Erythroblast (primary cell): ENCODE results near the gene DDX55.
"Not testable (repeated sequence)": the region's sequence is repeated elsewhere in the genome, so short reads cannot be mapped to it uniquely, and the experiment has no call there.

ENCODE experiments used
- DNase-seq, 2 experiments: peaks; one replicate each; lab custom pipeline; 2025; lab: John Stamatoyannopoulos, UW
- GATA1 ChIP-seq: IDR thresholded peaks from 2 replicates; pipeline ENCODE4 v1.6.1; 2011; ENCODE audit warnings: low read depth, mild to moderate bottlenecking, control low read depth, low read length, moderate library complexity
- POLR2A ChIP-seq: IDR thresholded peaks from 2 replicates; pipeline ENCODE4 v1.6.1; 2011; ENCODE audit warnings: mild to moderate bottlenecking, low read length

Gene DDX55

DNA sequence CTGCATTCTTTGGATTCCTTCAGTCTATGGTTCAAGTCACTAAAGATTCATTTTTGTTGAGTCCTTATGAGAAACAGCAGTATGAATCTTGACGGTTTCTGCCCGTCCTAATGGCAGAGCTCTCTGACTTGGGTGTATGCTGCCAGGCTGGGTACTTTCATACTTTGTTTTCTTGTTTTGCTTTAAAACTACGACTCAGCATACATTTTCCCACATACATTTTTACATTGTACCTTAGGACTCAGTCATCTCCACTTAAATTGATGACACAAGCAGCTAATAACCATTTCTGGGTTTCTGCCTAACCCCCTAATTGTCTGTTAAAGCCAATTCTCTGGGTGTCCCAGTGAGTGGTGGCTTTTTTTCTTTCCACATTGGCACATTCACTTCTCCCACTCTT, 4.8 kb upstream of the DDX55 start:
- no peak for TF ChIP-seq GATA1
- no peak for DNase-seq

GRCh38 chr12:123598522-123598921, 3.4 kb upstream of the DDX55 start:
- TF ChIP-seq GATA1 (no peak), POLR2A (no peak)
- no peak for DNase-seq

DNA sequence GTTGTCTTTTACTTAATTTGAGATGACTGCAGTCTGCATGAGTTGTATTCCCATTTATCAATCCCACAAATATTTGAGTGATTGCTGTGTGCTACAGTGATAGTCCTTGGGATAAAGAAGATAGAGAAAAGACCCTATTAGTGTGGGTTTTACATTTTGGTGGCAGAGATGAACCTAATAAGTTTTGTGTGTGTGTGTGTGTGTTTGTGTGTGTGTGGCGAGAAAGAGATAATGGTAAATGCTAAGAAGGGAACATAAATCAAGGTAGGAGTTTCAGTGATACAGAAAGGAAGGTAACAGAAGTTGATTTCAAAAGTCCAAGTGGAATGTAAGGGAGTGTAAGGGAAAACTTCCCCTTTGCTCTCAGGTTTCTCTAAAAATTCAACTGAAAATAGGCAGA, 2.6 kb upstream of the DDX55 start:
- TF ChIP-seq POLR2A, result no peak
- TF ChIP-seq GATA1, result no peak
- no peak for DNase-seq

DNA sequence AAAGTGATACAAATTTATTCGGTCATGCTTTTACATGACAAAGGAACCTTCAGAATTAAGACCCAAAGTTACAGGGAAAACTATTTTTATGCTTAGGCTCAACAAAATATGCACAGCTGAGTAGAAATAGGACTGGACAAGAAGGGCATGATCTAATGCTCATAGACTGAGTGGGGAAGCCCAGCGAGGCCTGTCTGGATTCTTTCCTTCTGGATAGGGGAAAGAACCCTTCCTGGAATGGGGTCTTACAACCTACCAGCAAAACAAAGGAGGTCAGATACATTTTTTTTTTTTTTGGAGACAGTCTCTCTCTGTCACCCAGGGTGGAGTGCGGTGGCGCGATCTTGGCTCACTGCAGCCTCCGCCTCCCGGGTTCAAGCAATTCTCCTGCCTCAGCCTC, 2.2 kb upstream of the DDX55 start:
- DNase-seq, result no peak
- no peak for TF ChIP-seq POLR2A
- no peak for TF ChIP-seq GATA1

GRCh38 chr12:123602651-123603195, 824 bp downstream of the DDX55 start:
- DNase-seq, result peak; percentile 50 to 59
- TF ChIP-seq POLR2A, result no peak
- no peak for TF ChIP-seq GATA1

- not testable (repeated sequence) for DNase-seq
Measured at GRCh38 chr12:123603495-123603894, 1.6 kb downstream of the DDX55 start.

DNA sequence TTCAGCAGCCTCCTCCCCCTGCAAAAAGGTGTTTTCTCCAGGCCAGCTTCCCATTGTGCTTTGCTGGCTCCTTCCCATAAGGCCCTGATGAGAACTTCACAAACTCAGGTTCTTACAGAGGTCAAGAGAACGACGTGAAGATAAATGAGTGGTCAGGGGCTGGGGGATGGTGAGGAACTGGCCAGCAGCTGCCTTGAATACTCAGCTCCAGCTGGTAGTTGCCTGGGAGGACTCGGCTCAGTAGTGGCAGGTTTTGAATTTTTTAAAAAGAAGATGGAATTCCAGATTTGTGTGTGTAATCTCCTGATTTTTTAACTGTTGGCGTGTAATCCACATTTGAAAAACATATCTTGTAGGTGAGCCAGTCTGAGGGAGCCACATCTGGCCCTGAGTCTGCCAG, 5.9 kb downstream of the DDX55 start:
- no peak for DNase-seq
- TF ChIP-seq POLR2A (no peak), GATA1 (no peak)

DNA sequence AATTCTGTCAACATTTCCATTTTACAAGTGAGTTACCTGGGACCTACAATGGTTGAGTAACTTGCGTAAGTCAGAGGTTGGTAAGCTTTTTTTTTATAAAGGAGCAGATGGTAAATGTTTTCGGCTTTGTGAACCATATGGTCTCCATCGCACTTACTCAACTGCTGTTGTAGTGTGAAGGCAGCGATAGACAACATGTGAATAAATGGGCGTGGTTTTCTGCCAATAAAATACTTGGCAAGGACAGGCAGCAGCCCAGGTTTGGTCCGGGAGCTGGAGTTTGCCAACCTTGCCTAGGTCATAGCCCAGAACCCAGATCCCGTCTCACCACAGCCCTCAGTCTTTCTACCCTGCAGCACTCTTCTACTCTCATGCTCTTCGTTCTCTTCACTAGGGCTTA, 6.3 kb downstream of the DDX55 start:
- no peak for TF ChIP-seq POLR2A
- no peak for TF ChIP-seq GATA1
- DNase-seq, result no peak

DNA sequence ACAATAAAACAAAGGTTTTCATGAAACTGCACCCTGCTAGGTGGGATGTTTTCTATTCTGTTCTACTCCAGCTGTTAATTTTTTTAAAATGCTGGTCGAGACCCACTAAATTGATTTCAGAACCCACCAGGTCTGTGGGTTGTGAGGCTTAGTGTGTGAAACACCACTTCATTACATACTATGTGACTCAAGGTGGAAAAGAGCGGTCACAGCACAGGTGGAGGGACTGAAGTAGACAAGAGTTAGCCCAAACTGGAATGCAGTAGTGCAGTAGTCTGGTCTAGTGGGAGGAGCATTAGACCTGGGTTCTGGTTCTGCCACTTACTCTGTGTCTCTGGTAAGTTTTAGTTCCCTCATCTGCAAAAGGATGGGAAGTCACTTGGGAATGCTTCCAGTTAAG, 12.2 kb downstream of the DDX55 start:
- TF ChIP-seq GATA1 (no peak), POLR2A (no peak)
- no peak for DNase-seq

DNA sequence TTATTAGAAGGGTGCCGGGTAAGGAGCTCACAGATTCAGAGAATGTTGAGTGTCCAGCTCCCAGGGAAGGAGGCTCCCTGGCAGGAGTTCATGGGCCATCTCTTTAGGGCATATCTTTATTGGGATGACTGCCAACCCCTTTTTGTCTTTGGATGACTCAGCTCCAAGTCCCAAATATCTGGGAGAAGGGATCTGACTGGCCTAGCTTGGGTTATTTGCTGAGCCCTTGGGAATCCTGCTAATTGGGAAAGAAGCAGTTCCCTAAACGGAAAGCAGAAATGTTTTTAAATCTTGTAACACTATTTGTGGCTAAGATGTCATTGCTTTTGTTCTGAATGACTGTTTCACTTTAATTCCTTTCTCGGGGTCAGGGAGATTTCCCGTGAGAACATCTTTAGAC, 12.6 kb downstream of the DDX55 start:
- DNase-seq, result no peak

DNA sequence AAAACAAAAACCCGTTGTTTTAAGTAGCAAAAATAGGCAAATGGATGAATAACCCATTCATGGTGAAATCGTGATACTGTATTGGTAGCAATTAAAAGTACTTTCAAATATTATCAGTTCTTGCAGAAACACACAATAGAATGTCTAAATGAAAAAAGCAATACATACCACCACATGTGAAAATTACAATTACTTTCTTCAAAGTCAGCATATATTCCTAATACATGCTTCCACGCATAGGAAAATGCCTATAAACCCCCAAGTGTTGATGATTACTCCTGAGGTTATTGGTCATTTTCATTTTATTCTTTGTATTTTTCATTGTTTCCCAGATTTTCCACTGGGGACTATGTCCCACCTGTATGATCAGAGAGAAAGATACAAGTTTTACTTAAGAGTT, 15.2 kb downstream of the DDX55 start:
- no peak for DNase-seq
- TF ChIP-seq POLR2A (no peak), GATA1 (no peak)

More for the DNA sequence above, 12.6 kb downstream of the DDX55 start:
- TF ChIP-seq GATA1 (no peak), POLR2A (no peak)

DNA sequence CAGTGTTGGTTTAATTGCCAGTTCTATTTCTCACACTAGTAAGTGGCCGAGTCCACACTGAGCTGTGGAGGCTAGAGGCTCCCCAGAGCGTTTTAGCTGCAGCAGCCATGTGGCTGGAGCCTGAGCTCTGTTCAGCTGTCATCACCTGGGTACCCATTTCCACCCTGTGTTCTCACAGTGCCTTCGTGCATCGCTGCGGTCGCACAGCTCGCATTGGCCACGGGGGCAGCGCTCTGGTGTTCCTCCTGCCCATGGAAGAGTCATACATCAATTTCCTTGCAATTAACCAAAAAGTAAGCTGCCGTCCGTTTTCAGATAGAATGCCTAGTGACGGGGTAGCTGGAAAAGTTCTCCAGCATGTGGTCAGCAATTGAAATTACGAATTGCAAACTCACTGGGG, 15.7 kb downstream of the DDX55 start:
- TF ChIP-seq POLR2A (no peak), GATA1 (no peak)
- no peak for DNase-seq

DNA sequence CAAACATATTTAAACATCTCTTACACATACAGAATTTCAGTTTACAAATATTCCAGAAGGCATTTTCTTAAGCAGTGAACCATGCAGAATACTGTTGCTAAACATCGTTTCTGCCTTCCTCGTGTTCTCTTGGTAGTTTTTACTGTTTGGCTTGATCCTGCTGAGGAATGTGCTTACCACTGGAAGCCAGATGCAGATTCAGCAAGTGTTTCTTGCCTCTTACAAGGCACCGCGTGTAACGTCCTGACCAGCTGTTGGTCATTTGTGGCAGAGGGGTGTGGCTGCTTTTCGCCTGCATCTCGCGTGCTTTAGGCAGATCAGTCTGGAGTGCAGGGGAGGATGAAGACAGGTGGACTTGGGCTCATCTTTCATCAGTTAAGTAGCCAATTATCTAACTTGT, 19.2 kb downstream of the DDX55 start:
- no peak for TF ChIP-seq POLR2A
- TF ChIP-seq GATA1, result no peak
- DNase-seq, result no peak

DNA sequence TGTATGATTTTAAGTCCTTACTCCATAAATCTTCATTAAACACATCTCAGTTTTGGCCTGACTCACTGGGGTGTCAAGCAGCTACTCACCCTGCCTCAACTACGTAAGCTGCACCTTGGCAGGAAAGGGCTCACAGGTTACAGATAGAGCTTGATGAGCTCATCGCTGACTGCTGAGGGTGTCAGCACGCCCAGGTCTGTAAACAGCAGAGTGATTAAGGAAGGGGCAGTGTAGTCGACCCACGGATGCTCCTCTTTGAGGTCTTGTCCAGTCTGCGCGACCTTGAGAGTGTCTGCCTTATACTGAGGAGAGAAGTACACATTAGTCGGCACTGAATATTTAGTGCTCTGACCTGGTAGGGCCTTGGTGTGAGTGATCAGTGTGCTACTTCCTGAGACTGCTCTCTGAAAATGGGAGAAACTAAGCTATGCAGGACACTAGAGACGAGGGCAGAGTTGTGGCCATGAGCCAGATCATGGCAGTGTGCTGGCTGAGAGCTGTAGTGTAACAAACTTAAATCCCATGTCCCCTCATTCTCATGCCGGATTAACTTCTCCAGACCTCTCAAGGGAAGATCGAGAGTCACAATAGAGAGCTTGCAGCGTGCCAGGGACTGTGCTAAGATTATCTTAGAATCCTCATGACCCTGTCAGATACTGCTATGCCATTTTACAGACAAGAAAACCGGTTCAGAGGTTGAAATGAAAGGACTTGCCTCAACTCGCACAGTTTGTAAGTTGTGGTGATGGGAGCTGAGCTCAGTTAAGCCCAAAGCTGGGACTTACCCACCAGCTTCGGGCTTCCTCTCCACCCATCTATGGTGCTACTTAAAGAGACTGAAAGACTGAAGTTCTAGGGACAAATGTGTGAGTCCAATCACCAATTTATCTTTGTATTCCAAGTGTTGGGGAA, 20.0 kb downstream of the DDX55 start:
- DNase-seq, result peak in 1 of 2 experiments; percentile 19
- TF ChIP-seq POLR2A (peak; percentile 8), GATA1 (no peak)

DNA sequence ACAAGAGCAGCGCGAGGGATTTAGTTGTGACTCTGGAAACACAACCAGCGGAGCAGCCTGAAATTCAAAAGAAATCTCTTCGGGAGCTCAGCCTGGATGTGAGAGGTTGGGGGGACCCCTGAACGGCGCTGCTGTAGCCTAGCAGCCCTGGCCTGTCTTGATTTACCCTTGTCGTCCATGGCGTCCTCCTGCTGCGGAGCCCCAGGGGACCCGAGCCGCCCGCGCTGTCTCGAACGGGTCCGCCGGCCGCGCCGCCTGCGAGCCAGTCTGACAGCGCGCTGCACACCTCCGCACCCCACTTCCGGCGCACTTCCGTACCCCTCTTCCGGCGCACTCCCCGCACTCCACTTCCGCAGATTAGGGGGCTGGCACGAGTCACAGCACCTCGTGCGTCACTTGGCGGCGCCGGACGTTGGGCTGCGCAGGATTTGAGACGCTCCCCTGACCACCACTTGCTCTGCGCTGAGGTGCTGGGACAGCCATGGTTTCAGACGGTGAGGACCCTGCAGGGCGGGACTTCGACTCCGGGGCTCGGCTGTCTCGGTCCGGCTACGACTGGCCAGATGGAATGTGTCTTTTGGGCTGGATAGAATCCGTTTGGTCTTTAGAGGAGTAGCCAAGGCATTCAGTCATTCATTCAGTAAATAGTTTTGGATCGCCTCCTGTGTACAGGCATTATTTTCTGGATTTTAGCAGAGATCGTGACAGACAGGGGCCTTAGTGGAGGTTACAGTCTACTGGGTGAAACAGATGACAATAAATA, 31.7 kb downstream of the DDX55 start, which contains the start of the genes EIF2B1 and GTF2H3:
EIF2B1 (minus strand) TSS at position 308 of the 763 bp plus-strand sequence; CDS start at position 179, 129 bp downstream.
GTF2H3 (plus strand) TSS at position 451 of the 763 bp plus-strand sequence; CDS start at position 482, 31 bp downstream.
- TF ChIP-seq POLR2A (peak; percentile 97), GATA1 (no peak)
- peak; percentile 98 to 99 for DNase-seq
